ENCODE measurements around the gene CHGA.

DNA sequence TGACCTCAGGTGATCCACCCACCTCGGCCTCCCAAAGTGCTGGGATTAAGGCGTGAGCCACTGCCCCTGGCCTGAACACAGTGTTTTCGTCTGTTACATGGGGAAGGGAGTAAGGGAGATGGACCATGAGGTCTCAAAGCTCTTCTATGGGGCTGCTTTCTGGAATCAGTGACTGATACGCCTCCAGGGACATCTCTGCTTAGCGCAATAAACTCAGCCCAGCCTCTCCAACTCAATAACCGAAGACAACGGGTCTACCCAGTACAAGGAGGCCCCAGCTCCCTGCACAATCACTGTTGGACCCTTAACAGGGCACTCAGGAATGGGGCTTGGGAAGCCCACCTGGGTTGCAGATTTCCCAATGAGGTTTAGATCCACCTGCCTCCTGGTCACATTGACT, 42.6 kb upstream of the CHGA start:
- TF ChIP-seq, protein P1, sequence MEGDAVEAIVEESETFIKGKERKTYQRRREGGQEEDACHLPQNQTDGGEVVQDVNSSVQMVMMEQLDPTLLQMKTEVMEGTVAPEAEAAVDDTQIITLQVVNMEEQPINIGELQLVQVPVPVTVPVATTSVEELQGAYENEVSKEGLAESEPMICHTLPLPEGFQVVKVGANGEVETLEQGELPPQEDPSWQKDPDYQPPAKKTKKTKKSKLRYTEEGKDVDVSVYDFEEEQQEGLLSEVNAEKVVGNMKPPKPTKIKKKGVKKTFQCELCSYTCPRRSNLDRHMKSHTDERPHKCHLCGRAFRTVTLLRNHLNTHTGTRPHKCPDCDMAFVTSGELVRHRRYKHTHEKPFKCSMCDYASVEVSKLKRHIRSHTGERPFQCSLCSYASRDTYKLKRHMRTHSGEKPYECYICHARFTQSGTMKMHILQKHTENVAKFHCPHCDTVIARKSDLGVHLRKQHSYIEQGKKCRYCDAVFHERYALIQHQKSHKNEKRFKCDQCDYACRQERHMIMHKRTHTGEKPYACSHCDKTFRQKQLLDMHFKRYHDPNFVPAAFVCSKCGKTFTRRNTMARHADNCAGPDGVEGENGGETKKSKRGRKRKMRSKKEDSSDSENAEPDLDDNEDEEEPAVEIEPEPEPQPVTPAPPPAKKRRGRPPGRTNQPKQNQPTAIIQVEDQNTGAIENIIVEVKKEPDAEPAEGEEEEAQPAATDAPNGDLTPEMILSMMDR (IDR thresholded peaks at IDR 0.05 in 8 of 11, conservative IDR thresholded peaks at IDR 0.05 in 3 of 11): no peak
- TF ChIP-seq POLR2A (IDR thresholded peaks at IDR 0.05): no peak
